ENCODE data around the gene PLEKHJ1. TPM values are rescaled to one million over a fixed set of nuclear protein-coding genes. Genes with fewer than 3 reads are reported as not detected.
"Not testable (repeated sequence)": the region's sequence is repeated elsewhere in the genome, so short reads cannot be mapped to it uniquely, and the experiment has no call there.

PLEKHJ1 gene
- total RNA-seq, 1 donor from 2014 or later = 126 TPM

DNA sequence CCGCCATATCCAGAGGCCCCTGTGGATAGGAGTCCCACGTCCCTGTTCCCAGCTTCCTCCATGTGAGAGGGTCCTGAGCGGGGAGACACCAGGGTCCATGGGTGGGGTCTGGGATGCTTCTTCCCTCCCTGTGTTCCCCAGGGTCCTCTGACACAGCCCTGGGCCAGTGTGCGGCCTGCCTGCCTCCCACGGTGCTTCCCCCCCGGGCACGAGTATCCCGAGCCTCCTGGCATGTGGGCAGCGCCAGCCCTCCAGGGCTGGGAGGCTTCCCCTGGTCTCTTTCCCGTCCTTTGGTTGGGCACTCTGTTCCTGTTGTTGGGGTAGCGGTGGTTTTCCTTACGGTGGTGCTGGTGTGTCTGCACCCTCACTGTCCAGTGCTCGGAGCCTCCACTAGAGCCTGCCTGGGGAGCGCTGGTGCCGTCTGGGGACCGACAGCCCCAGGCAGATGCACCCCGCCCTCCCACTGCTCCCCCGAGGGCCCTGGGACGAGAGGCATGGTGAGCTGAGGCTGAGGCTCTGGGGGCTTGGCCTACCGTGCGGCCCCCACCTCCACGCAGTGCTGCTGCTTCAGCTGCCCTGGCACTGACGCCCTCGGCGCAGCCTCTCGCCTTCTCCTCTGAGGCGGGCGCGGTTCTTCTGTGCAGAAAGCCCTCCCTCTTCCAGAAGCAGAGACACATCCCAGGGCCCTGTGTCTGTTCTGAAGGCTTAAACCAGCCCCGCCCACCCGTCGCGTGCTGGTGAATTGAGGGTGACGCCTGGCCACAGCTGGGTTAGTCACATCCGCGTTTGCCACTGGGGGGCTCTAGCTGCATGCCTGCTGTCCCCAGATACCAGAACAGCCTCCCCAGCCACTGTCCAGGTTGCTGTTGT lies 27.9 kb downstream of the PLEKHJ1 start:
- Mint-ChIP-seq H3K27me3 (ENCODE audit: unreplicated experiment) (peaks cover 7% of the 10 kb centered on the region), H3K36me3 (ENCODE audit: low read depth, unreplicated experiment) (peaks cover 23% of the 10 kb centered on the region), H3K27ac (ENCODE audit: unreplicated experiment) (no peak overlapping the region), H3K4me1 (ENCODE audit: unreplicated experiment) (peaks cover 3% of the 10 kb centered on the region), H3K4me3 (ENCODE audit: unreplicated experiment) (no peak overlapping the region), H3K9me3 (ENCODE audit: unreplicated experiment) (no peaks in the 10 kb centered on the region)
- DNase-seq (ENCODE audit: low spot score) = no peak
- TF ChIP-seq, protein P1, sequence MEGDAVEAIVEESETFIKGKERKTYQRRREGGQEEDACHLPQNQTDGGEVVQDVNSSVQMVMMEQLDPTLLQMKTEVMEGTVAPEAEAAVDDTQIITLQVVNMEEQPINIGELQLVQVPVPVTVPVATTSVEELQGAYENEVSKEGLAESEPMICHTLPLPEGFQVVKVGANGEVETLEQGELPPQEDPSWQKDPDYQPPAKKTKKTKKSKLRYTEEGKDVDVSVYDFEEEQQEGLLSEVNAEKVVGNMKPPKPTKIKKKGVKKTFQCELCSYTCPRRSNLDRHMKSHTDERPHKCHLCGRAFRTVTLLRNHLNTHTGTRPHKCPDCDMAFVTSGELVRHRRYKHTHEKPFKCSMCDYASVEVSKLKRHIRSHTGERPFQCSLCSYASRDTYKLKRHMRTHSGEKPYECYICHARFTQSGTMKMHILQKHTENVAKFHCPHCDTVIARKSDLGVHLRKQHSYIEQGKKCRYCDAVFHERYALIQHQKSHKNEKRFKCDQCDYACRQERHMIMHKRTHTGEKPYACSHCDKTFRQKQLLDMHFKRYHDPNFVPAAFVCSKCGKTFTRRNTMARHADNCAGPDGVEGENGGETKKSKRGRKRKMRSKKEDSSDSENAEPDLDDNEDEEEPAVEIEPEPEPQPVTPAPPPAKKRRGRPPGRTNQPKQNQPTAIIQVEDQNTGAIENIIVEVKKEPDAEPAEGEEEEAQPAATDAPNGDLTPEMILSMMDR (IDR thresholded peaks at IDR 0.05; ENCODE audit: unreplicated experiment) = no peak

DNA sequence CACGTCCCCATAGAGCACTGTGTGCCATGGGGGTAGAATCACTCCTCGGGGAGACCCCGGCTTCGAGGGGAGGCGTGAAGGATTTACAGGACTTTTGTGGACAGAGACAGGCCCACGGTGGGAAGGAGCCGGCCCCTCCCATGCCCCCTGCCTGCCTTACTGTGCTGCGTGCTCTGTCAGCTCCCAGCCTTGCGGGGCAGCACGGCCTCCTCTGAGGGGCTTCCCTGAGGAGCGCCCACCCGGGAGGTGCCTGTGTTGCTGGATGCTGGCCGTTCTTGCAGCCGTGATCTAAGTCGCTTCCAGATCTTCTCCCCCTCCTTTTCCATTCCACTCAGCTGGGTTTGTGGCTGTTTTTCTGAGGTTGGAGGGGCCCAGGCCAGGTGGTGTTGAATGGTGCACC lies 29.1 kb downstream of the PLEKHJ1 start:
- H3K36me3 Mint-ChIP-seq (ENCODE audit: low read depth, unreplicated experiment) = peaks cover 22% of the 10 kb centered on the region
- TF ChIP-seq, protein P1 (IDR thresholded peaks at IDR 0.05; ENCODE audit: unreplicated experiment) = no peak
- DNase-seq (ENCODE audit: low spot score) = no peak
- no peaks in the 10 kb centered on the region for H3K9me3 Mint-ChIP-seq (ENCODE audit: unreplicated experiment)
- peaks cover 3% of the 10 kb centered on the region for H3K4me1 Mint-ChIP-seq (ENCODE audit: unreplicated experiment)
- peaks cover 10% of the 10 kb centered on the region for H3K27me3 Mint-ChIP-seq (ENCODE audit: unreplicated experiment)
- H3K27ac Mint-ChIP-seq (ENCODE audit: unreplicated experiment) = no peak overlapping the region
- no peak overlapping the region for H3K4me3 Mint-ChIP-seq (ENCODE audit: unreplicated experiment)

DNA sequence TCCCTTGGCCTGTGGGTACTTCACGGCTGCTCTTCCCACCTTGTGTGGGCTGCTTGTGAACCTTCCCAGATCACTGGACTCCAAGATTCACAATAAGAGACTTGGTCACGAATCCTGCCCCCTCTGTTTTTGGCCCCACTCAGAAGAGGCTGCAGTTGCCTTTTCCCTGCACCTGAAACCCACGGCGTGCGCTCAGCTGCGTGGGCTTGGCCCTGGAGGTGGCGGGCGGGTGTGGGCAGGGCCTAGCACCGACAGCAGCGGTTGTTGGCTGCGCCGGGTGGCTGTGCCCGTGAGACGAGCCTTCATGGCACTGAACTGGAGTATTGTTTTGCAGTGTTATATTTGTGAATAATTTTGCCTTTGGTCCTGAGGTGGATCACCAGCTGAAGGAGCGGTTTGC lies 33.8 kb downstream of the PLEKHJ1 start:
- Mint-ChIP-seq H3K9me3 (ENCODE audit: unreplicated experiment) (no peaks in the 10 kb centered on the region), H3K27ac (ENCODE audit: unreplicated experiment) (no peak overlapping the region), H3K4me3 (ENCODE audit: unreplicated experiment) (no peak overlapping the region), H3K27me3 (ENCODE audit: unreplicated experiment) (peaks cover 7% of the 10 kb centered on the region), H3K4me1 (ENCODE audit: unreplicated experiment) (peaks cover 6% of the 10 kb centered on the region), H3K36me3 (ENCODE audit: low read depth, unreplicated experiment) (peaks cover 20% of the 10 kb centered on the region)
- DNase-seq (ENCODE audit: low spot score) = no peak
- TF ChIP-seq, protein P1 (IDR thresholded peaks at IDR 0.05; ENCODE audit: unreplicated experiment) = no peak

DNA sequence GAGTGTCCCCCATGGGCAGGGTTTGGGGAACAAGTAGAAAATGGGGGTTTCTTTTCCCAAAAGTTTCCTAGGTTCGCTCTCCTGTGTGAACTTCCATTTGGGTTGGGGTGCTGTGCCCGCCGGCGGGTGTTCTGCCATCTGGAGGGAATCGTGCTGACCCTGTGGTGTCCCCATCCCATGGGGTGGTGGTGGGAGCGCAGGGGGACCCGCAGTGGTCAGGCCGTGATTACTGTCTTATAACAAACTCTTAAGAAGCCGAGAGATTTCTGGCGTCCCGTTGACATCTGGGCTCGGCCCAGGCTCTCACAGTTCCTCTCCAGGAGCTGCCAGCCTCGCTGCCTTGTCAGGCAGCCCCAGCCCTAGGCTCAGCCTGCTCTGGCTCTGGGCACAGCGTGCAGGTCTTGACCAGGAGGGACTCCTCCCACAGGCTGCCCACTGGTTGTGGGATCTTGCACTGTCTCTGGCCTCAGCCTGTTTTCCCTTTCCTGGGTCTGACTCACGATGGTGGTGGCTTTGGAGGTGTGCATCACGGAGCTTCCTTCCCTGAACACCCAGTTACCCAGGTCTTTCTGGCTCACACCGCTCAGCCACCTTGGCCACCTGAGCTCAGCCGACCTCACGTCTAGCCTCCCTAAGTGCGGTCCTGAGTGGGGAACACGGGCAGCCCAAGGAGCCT lies 34.5 kb downstream of the PLEKHJ1 start:
- Mint-ChIP-seq H3K4me3 (ENCODE audit: unreplicated experiment) (no peak overlapping the region), H3K4me1 (ENCODE audit: unreplicated experiment) (peaks cover 6% of the 10 kb centered on the region), H3K36me3 (ENCODE audit: low read depth, unreplicated experiment) (peaks cover 24% of the 10 kb centered on the region), H3K27ac (ENCODE audit: unreplicated experiment) (no peak overlapping the region), H3K27me3 (ENCODE audit: unreplicated experiment) (peaks cover 11% of the 10 kb centered on the region), H3K9me3 (ENCODE audit: unreplicated experiment) (no peaks in the 10 kb centered on the region)
- no peak for DNase-seq (ENCODE audit: low spot score)
- TF ChIP-seq, protein P1 (IDR thresholded peaks at IDR 0.05; ENCODE audit: unreplicated experiment) = no peak

DNA sequence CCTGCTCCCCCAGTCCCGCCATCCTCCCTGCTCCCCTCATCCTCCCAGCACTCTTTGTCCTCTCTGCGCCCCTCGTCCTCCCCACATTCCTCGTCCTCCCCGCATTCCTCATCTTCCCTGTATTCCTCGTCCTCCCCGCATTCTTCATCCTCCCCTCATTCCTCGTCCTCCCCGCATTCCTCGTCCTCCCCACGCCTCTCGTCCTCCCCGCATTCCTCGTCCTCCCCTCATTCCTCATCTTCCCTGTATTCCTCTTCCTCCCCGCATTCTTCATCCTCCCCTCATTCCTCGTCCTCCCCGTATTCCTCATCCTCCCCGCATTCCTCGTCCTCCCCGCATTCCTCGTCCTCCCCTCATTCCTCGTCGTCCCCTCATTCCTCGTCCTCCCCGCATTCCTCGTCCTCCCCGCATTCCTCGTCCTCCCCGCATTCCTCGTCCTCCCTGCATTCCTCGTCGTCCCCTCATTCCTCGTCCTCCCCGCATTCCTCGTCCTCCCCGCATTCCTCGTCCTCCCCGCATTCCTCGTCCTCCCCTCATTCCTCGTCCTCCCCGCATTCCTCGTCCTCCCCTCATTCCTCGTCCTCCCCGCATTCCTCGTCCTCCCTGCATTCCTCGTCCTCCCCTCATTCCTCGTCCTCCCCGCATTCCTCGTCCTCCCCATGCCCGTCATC lies 35.4 kb downstream of the PLEKHJ1 start:
- H3K4me1 Mint-ChIP-seq (ENCODE audit: unreplicated experiment); H3K27ac Mint-ChIP-seq (ENCODE audit: unreplicated experiment); DNase-seq (ENCODE audit: low spot score); H3K9me3 Mint-ChIP-seq (ENCODE audit: unreplicated experiment): not testable (repeated sequence)
- Mint-ChIP-seq H3K27me3 (ENCODE audit: unreplicated experiment) (peaks cover 11% of the 10 kb centered on the region), H3K4me3 (ENCODE audit: unreplicated experiment) (peak overlapping the region; percentile 21), H3K36me3 (ENCODE audit: low read depth, unreplicated experiment) (peaks cover 23% of the 10 kb centered on the region)
